GM12878 (cell line): ENCODE data around the gene LRCH3. TPM values are rescaled to one million over a fixed set of nuclear protein-coding genes. Genes with fewer than 3 reads are reported as not detected.

Source experiments
- ATAC-seq: fragments of 200-7000 bp; cut with Tn5 transposase; 3 replicates; pipeline ENCODE4 v1.9.1; 2020; ENCODE audit warnings: mild to moderate bottlenecking, moderate library complexity
- BruUV-seq: library from RNA; stranded (reverse); fragments of 400-500 nt; replicated peaks from 2 replicates; lab custom pipeline; 2021; lab: Mats Ljungman, UMichigan
- CTCF ChIA-PET: fragments of 300-600 bp; sonication (Branson Sonifier 250); formaldehyde crosslinking; extraction: SDS; loops from one replicate; lab custom pipeline; 2021; ENCODE audit warnings: inconsistent platforms; lab: Yijun Ruan, JAX
- POLR2A ChIA-PET: fragments of 350-600 bp; formaldehyde crosslinking; extraction: SDS; loops from one replicate; lab custom pipeline; 2021; ENCODE audit warnings: inconsistent platforms; lab: Charles Lee
- RAD21 ChIA-PET: fragments of 300-600 bp; sonication (Branson Sonifier 250); formaldehyde crosslinking; loops from one replicate; lab custom pipeline; 2023; ENCODE audit warnings: antibody characterized with exemption; ENCODE audit not compliant: unreplicated experiment; lab: Charles Lee
- SMC1A ChIA-PET: fragments of 300-600 bp; sonication (Branson Sonifier 250); formaldehyde crosslinking; loops from one replicate; lab custom pipeline; 2023; ENCODE audit not compliant: unreplicated experiment, uncharacterized antibody; lab: Charles Lee
- DNase-seq: peaks from one replicate; pipeline ENCODE4 v3.0.0-alpha.2; 2011; ENCODE audit warnings: low read depth, low spot score
- FAIRE-seq: peaks from 3 replicates; lab custom pipeline; 2011; peaks lifted over from hg19 to GRCh38; lab: Jason Lieb, UNC
- H2AFZ ChIP-seq: 2 replicates; pipeline ENCODE4 v1.6.0; 2011; ENCODE audit warnings: low read depth, low read length, control low read depth; ENCODE audit not compliant: control insufficient read depth
- H3K27ac ChIP-seq: 2 replicates; pipeline ENCODE4 v1.5.1; 2011; ENCODE audit warnings: control low read depth; ENCODE audit not compliant: control insufficient read depth, insufficient read depth
- H3K27me3 ChIP-seq, 2 experiments: replicated peaks in 1 of 2; 2 replicates each; pipeline versions ENCODE4 v1.6.0 to v1.6.1; 2011; ENCODE audit warnings: low read length in 1 of 2; ENCODE audit not compliant: control insufficient read depth in 2 of 2, insufficient read depth in 2 of 2
- H3K36me3 ChIP-seq, 2 experiments: 2 replicates each; pipeline ENCODE4 v1.5.1; 2011; ENCODE audit warnings: low read length in 1 of 2; ENCODE audit not compliant: control insufficient read depth in 2 of 2, insufficient read depth in 2 of 2
- H3K4me1 ChIP-seq: 2 replicates; pipeline ENCODE4 v1.6.1; 2011; ENCODE audit warnings: mild to moderate bottlenecking, low read length, moderate library complexity, mixed read lengths; ENCODE audit not compliant: control insufficient read depth, insufficient read depth
- H3K4me2 ChIP-seq: 2 replicates; pipeline ENCODE4 v1.6.0; 2011; ENCODE audit warnings: control low read depth; ENCODE audit not compliant: control insufficient read depth, insufficient read depth
- H3K4me3 ChIP-seq: fragments of 200-600 bp; sonication (generic); 2 replicates; pipeline ENCODE4 v1.5.1; 2016
- H3K79me2 ChIP-seq: 2 replicates; pipeline ENCODE4 v1.6.0; 2011; ENCODE audit warnings: low read length; ENCODE audit not compliant: control insufficient read depth, insufficient read depth
- H3K9ac ChIP-seq: 2 replicates; pipeline ENCODE4 v1.8.0; 2011; ENCODE audit warnings: low read length, control low read depth, mixed read lengths; ENCODE audit not compliant: control insufficient read depth, insufficient read depth
- H3K9me3 ChIP-seq: replicated peaks from 3 replicates; pipeline ENCODE4 v1.5.1; 2011; ENCODE audit warnings: mild to moderate bottlenecking, low read length; ENCODE audit not compliant: control insufficient read depth, insufficient read depth
- H4K20me1 ChIP-seq: 2 replicates; pipeline ENCODE4 v1.6.0; 2011; ENCODE audit not compliant: control insufficient read depth, insufficient read depth
- CBX5 ChIP-seq: sonication (generic); IDR thresholded peaks from 2 replicates; pipeline ENCODE4 v1.6.1; 2016; ENCODE audit warnings: low read depth, moderate library complexity, mild to moderate bottlenecking, inconsistent platforms
- DPF2 ChIP-seq: fragments of 450-650 bp; IDR thresholded peaks from 2 replicates; pipeline ENCODE4 v1.6.1; 2017; ENCODE audit warnings: mild to moderate bottlenecking
- EP300 ChIP-seq, 2 experiments: fragments of 150-350 bp in 1 of 2; IDR thresholded peaks; 2 replicates each; pipeline ENCODE4 v1.6.1; 2011 to 2012; ENCODE audit warnings: low read depth in 2 of 2, low read length in 2 of 2, borderline replicate concordance in 1 of 2, improper control_type of control experiment in 1 of 2, inconsistent platforms in 1 of 2; ENCODE audit not compliant: control insufficient read depth in 1 of 2
- GATAD2B ChIP-seq: fragments of 450-650 bp; conservative IDR thresholded peaks from 2 replicates; pipeline ENCODE4 v1.6.1; 2017; ENCODE audit warnings: low read depth, mild to moderate bottlenecking, moderate library complexity
- KAT2A ChIP-seq: conservative IDR thresholded peaks from 2 replicates; pipeline ENCODE4 v1.6.1; 2011; ENCODE audit warnings: low read depth, low read length; ENCODE audit not compliant: control insufficient read depth
- NR2C1 ChIP-seq: fragments of 450-650 bp; IDR thresholded peaks from 2 replicates; pipeline ENCODE4 v1.6.1; 2017; ENCODE audit warnings: antibody characterized with exemption, mild to moderate bottlenecking, moderate library complexity
- RAD51 ChIP-seq: fragments of 450-650 bp; IDR thresholded peaks from 2 replicates; pipeline ENCODE4 v1.6.1; 2016; ENCODE audit warnings: moderate library complexity, mild to moderate bottlenecking, inconsistent platforms
- SMAD1 ChIP-seq: fragments of 450-650 bp; IDR thresholded peaks from 2 replicates; pipeline ENCODE4 v1.6.1; 2018; ENCODE audit warnings: mild to moderate bottlenecking, low read depth; ENCODE audit not compliant: partially characterized antibody
- TBL1XR1 ChIP-seq: IDR thresholded peaks from 2 replicates; pipeline ENCODE4 v1.6.1; 2012; ENCODE audit warnings: low read depth, low read length, improper control_type of control experiment
- WGBS: methylation state at CpG from one replicate; pipeline ENCODE4 v1.1.6; 2016; ENCODE audit warnings: low lambda C conversion rate; ENCODE audit not compliant: insufficient replicate concordance, insufficient coverage; ENCODE audit errors: missing lambda C conversion rate; 5-methylcytosine and 5-hydroxymethylcytosine counted together
- in situ Hi-C: fragments of 300-500 bp; cut with MboI; formaldehyde crosslinking; loops from 9 replicates; pipeline ENCODE4 v1.14.3; 2018; ENCODE audit warnings: mixed read lengths
- intact Hi-C: fragments of 100-400 bp; cut with micrococcal nuclease; formaldehyde crosslinking; loops from one replicate; pipeline ENCODE4 v1.14.2; 2022; ENCODE audit not compliant: unreplicated experiment
- polyA plus RNA-seq, 11 experiments: library from polyadenylated mRNA; depleted of rRNA in 4 of 11; unstranded in 6 of 11; stranded (reverse) in 5 of 11; fragments of >200 nt; fragmentation: Nextera tagmentation in 4 of 11; fragmentation: Illumina TruSeq in 1 of 11; extraction: Ambion mirVana in 4 of 11; extraction: Trizol in 1 of 11; gene quantifications; 1 replicate in 1 of 11; 2 replicates in 10 of 11; pipeline versions ENCODE4 v1.2.1 to v1.2.3, GENCODE V29; 2011 to 2016; ENCODE audit warnings: inconsistent platforms in 2 of 11, missing spikeins in 2 of 11, low read depth in 1 of 11
- total RNA-seq, 4 experiments: library from RNA; depleted of rRNA in 3 of 4; stranded (reverse); fragments of >200 nt in 3 of 4; fragmentation: Illumina TruSeq in 1 of 4; extraction: Trizol in 1 of 4; gene quantifications; 2 replicates each; pipeline versions ENCODE4 v1.2.1 to v1.2.3, GENCODE V29; 2013 to 2021
- TF ChIP-seq, protein P1 (sequence below): IDR thresholded peaks from 2 replicates; pipeline ENCODE4 v1.6.1; 2011; ENCODE audit warnings: borderline replicate concordance, low read depth, mild to moderate bottlenecking, moderate library complexity, mixed read lengths, low read length; ENCODE audit not compliant: insufficient read depth; ENCODE audit errors: extremely low read length
- TF ChIP-seq, protein P2 (sequence below): fragments of 150-350 bp; IDR thresholded peaks from 2 replicates; pipeline ENCODE4 v1.6.1; 2014; ENCODE audit warnings: mild to moderate bottlenecking, low read depth, low read length
- TF ChIP-seq, protein P3 (sequence below): fragments of 450-650 bp; IDR thresholded peaks from 2 replicates; pipeline ENCODE4 v1.6.1; 2017; ENCODE audit warnings: antibody characterized with exemption, mild to moderate bottlenecking, moderate library complexity

LRCH3 gene
- total and polyA plus RNA-seq, 10 of the 15 experiments (the other 5 are each of a cell fraction or from before 2014, with no cell fraction given): 3.9 to 136 (median 40.6) TPM

DNA sequence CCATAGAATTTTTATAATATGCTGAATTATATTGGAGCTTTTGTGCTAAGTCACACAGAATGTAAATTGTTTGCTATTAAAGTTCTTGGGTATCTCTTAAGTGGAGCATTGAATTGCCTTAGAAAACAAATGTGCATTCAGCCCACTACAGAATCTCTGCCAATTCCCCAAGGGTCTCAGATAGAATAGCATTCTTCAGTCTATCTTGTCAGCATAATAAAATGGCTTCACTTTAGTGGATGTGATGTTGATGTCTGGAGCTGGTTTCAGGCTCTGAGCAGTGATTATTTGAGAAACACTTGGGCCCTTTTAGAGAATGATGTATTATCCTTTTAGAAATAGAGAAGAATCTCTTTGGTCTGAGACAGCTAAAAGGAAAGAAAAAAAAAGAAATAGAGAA is 45.2 kb downstream of the LRCH3 start:
- no peaks in the 10 kb centered on the region for H3K79me2 ChIP-seq
- BruUV-seq: no TSS peak
- DNase-seq: no peak
- no peak overlapping the region for H3K9ac ChIP-seq
- TF ChIP-seq SMAD1 (no peak), GATAD2B (no peak), RAD51 (no peak), NR2C1 (no peak)
- TF ChIP-seq, protein P1, sequence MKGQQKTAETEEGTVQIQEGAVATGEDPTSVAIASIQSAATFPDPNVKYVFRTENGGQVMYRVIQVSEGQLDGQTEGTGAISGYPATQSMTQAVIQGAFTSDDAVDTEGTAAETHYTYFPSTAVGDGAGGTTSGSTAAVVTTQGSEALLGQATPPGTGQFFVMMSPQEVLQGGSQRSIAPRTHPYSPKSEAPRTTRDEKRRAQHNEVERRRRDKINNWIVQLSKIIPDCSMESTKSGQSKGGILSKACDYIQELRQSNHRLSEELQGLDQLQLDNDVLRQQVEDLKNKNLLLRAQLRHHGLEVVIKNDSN: no peak
- H3K4me2 ChIP-seq: no peak overlapping the region
- RAD21 ChIA-PET: interaction anchor here (0.6 kb wide), 1 partner anchor 1094 kb away, joined by 4 read pairs; no protein-coding TSS in a partner anchor
- in situ Hi-C loops: no loop called here
- H3K27ac ChIP-seq: 0 out of 2 replicates have a peak overlapping the region, but pooled peaks have one; percentile 11
- FAIRE-seq: peak; percentile 59
- H3K4me3 ChIP-seq: no peak overlapping the region
- H4K20me1 ChIP-seq: no peaks in the 10 kb centered on the region
- H3K4me1 ChIP-seq: peaks cover 10% of the 10 kb centered on the region
- no peak for ATAC-seq
- no peaks in the 10 kb centered on the region for H3K27me3 ChIP-seq
- no peaks in the 10 kb centered on the region for H3K9me3 ChIP-seq
- intact Hi-C loops: no loop called here
- no peak overlapping the region for H2AFZ ChIP-seq
- POLR2A ChIA-PET: interaction anchor here (0.6 to 1.5 kb wide), 3 partner anchors 12 to 274 kb away, joined by 3 to 4 read pairs (median 3); no protein-coding TSS in a partner anchor
- SMC1A ChIA-PET: interaction anchor here (0.9 to 1.4 kb wide), 2 partner anchors 11 to 16 kb away, joined by 3 to 4 read pairs; no protein-coding TSS in a partner anchor
- CTCF ChIA-PET: no interaction called here
- peaks cover 0 to 25% of the 10 kb centered on the region in 2 experiments; a peak in 3 of 4 replicates for H3K36me3 ChIP-seq

DNA sequence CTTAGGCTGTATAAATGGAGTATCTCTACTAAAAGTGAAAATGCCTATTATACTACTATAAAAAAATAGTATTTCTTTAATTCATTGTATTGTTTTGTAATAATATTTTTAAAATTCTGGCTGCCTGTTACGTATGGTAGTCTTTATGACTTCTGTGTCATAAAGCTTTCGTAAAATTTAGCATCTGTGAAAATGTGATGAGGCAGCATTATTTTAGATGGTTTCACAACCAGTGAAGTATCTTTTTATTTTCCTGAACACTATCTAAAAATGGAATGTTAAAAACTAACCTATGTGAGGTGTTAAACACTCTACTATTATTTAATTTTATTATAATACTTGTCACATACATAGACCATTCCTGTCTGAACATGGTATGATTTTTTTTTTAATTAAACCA is 46.2 kb downstream of the LRCH3 start:
- RAD21 ChIA-PET: no interaction called here
- SMC1A ChIA-PET: interaction anchor here (1.4 kb wide), 1 partner anchor 10 kb away, joined by 4 read pairs; no protein-coding TSS in a partner anchor
- Histone ChIP-seq H3K4me1 (peaks cover 10% of the 10 kb centered on the region), H3K9ac (no peak overlapping the region), H3K27me3 (no peaks in the 10 kb centered on the region), H3K4me2 (no peak overlapping the region), H2AFZ (no peak overlapping the region), H4K20me1 (no peaks in the 10 kb centered on the region), H3K4me3 (no peak overlapping the region), H3K36me3 (peaks cover 0 to 25% of the 10 kb centered on the region in 2 experiments), H3K27ac (no peak overlapping the region), H3K9me3 (no peaks in the 10 kb centered on the region), H3K79me2 (no peaks in the 10 kb centered on the region)
- in situ Hi-C loops (no loop called here), intact Hi-C loops (no loop called here)
- 100% methylated on average over 2 of the region's 2 CpGs for WGBS
- POLR2A ChIA-PET: no interaction called here
- CTCF ChIA-PET: interaction anchor here (1.0 kb wide), 1 partner anchor 18 kb away, joined by 3 read pairs; no protein-coding TSS in a partner anchor
- ATAC-seq: no peak
- FAIRE-seq: no peak
- no TSS peak for BruUV-seq
- no peak for DNase-seq
- TF ChIP-seq, protein P2, sequence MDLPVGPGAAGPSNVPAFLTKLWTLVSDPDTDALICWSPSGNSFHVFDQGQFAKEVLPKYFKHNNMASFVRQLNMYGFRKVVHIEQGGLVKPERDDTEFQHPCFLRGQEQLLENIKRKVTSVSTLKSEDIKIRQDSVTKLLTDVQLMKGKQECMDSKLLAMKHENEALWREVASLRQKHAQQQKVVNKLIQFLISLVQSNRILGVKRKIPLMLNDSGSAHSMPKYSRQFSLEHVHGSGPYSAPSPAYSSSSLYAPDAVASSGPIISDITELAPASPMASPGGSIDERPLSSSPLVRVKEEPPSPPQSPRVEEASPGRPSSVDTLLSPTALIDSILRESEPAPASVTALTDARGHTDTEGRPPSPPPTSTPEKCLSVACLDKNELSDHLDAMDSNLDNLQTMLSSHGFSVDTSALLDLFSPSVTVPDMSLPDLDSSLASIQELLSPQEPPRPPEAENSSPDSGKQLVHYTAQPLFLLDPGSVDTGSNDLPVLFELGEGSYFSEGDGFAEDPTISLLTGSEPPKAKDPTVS: no peak
- TF ChIP-seq, protein P3, sequence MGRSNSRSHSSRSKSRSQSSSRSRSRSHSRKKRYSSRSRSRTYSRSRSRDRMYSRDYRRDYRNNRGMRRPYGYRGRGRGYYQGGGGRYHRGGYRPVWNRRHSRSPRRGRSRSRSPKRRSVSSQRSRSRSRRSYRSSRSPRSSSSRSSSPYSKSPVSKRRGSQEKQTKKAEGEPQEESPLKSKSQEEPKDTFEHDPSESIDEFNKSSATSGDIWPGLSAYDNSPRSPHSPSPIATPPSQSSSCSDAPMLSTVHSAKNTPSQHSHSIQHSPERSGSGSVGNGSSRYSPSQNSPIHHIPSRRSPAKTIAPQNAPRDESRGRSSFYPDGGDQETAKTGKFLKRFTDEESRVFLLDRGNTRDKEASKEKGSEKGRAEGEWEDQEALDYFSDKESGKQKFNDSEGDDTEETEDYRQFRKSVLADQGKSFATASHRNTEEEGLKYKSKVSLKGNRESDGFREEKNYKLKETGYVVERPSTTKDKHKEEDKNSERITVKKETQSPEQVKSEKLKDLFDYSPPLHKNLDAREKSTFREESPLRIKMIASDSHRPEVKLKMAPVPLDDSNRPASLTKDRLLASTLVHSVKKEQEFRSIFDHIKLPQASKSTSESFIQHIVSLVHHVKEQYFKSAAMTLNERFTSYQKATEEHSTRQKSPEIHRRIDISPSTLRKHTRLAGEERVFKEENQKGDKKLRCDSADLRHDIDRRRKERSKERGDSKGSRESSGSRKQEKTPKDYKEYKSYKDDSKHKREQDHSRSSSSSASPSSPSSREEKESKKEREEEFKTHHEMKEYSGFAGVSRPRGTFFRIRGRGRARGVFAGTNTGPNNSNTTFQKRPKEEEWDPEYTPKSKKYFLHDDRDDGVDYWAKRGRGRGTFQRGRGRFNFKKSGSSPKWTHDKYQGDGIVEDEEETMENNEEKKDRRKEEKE: no peak
- TF ChIP-seq CBX5: no peak
- no peak for TF ChIP-seq KAT2A
- no peak for TF ChIP-seq TBL1XR1
- TF ChIP-seq DPF2: no peak
- no peak for TF ChIP-seq EP300 (IDR thresholded peaks at IDR 0.05; ENCODE audit: borderline replicate concordance in 1 of 2, control insufficient read depth in 1 of 2, low read depth in 2 of 2, low read length in 2 of 2)
